ENCODE data around the gene SCYL2.
"Not testable (repeated sequence)": the region's sequence is repeated elsewhere in the genome, so short reads cannot be mapped to it uniquely, and the experiment has no call there.

SCYL2 gene

DNA sequence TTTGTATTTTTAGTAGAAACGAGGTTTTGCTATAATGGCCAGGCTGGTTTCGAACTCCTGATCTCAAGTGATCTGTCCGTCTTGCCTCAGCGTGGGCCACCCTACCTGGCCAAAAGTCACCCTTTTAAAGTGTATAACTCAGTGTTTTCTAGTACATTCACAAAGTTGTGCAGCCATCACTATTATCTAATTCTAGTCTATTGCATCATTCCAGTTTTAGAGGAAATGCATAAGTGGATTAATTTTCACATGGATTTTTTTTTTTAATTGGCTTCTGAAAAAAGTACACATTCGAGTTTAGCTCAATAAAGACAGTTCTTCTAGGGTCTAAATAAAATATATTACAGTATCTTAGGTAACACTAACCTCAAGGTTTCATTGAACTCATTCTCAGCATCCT, 3.8 kb upstream of the SCYL2 start:
- DNase-seq: no peak

DNA sequence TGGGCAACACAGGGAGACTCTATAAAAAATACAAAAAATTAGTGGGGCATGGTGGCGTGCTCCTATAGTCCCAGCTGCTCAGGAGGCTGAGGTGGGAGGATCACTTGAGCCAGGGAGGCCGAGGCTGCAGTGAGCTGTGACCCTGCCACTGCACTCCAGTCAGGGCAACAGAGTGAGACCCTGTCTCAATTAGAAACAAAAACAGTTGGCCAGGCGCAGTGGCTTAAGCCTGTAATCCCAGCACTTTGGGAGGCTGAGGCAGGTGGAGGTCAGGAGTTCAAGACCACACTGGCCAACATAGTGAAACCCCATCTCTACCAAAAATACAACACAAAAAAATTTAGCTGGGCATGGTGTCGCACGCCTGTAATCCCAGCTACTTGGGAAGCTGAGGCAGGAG, 1.9 kb upstream of the SCYL2 start:
- DNase-seq: not testable (repeated sequence)

DNA sequence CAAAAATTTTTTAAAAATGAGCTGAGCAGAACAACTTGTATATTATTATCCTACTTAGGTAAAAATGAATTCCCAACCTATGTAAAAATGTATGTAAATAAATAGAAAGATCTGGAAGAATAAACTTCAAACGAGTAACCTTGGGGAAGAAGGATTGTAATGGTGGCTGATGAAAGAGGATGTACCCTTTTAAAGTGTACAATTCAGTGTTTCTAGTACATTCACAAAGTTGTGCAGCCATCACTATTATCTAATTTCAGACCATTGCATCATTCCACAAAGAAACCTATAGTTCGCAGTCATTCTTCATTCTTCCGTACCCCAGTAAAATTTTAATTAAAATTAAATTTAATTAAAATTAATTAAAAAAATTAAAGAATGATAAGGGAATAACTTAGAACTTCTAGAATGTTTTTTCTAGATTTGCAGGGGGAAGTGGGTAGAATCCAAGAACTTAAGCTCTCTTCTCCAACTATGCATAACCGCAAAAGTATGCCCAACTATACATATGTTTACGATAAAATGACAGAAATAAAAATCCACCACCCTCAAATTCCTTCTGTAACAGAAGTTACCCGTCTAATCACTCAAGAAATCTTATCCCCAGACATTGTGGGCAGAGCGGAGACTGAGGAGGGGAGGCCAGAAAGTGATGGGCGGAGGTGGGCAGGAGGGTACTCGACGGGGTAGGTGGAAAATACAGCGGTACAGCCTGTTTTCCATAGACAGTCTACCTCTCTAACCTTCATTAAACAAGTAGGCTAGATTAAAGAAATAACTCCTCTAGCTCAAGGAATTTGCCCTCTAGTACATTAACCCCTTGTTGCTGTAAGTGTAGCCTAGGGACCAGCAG, 1.0 kb upstream of the SCYL2 start:
- DNase-seq: no peak

DNA sequence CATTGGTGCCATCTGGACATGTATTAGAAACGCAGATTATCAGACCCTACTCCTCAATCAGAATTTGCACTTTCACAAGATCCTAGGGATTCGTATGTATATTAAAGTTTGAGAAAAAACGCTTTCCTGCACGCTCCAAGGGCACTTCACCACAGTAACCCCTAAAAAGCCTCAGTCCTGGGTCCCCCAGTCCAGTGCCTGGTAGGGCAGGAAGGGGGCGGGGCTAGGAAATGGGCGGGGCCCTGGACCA, 467 bp upstream of the SCYL2 start:
- DNase-seq: peak in 1 of 56 donors; percentile 88

DNA sequence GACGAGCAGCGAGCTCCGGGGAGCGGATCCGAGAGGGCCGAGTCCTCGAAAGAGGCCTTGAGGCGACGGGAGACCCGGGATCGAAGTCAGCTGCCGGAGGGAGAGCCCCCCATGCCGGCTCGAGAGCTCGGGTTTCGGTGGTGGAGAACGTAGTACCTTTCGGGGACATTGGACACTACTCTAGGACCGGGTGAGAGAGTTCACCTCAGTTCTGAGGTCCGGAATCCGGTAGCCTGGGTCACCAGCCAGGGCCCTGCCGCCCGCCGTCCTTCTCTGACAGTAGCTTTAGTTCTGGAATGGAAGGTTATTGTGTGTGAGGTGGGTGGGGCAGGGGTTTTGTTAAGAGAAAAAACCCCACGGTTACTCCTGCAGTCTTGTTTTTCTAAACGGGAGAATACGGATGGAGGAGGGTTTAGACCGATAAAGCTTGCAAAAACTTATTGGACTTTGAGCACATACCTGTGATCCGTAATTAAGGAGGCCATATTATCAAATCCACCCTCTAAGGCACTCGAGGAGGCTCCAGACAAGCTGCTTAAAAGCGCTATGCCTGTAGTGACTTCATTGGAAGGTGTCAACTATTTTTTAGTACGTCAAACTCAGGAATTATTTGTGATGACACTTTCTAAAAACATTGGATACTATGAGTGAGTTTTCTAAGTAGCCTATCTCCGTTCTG, 765 bp downstream of the SCYL2 start:
- DNase-seq: peak in 9 of 56 donors; percentile 30 to 58 (median 47)

DNA sequence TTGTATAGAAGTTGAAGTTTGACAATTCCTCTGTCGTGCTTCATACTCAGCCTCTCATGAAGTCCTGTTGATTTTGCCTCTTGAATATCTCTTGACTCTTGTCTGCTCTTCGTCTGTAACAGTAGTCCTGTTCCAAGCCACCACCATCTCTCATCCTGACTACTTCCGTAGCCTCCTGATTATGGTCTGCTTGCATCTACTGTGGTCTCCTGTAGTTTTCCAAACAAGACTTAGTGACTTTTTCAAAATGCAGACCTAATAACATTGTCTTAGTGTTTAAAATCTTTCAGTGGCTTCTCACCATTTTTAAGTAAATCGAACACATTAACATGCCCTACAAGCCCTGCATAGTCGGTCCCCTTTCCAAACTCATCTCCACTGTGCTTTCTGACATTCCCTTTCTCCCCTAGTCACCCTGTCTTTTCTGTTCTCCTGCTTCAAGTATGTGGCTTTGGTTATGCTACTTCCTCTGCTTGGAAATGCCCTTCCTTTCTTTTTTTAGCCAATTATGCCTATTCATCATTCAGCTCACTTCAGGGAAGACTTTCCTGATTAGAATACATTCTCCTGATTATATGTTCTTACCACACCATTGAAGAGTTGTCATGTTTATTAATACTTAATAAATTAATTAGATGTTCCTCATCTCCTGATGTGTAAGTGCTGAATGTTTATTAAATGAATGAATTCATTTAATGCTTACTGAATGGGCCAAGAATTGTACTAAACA, 2.0 kb downstream of the SCYL2 start:
- DNase-seq: no peak

DNA sequence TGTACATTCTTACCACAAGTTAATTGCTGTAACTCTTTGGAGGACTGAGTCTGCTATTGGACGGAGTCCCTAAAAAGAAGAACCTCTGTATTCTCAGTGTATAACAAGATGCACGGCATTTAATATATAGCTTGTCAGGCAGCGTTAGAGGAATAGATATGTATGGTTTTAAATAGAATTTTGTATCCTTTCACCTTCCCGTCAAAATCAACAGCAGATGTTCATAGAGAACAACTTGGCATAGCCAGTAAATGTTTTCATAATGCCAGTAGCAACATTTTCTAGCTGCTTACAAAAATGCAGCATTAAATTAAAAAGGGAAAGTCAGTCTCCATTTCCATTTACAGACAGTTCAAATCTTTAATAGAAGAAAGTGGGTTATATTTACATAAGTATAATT, 6.8 kb downstream of the SCYL2 start:
- no peak for DNase-seq

DNA sequence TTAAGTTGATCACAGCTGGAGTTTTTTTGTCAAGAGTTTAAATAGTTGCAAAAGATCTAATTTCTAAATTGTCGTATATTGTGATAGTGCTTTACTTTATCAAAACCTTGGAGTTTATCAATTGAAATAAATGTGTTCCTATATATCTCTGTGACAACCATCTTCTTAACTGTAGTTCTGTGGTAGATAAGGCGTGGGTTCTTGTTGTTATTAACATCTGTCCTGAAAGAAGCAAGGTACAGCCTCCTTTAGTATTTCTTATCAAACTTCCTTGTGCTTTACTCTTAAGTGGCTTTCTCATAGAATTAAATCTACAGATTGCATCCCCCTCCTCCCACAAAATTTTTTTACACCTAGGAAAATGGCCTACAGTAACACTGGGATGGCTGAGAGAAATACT, 7.3 kb downstream of the SCYL2 start:
- DNase-seq: no peak

DNA sequence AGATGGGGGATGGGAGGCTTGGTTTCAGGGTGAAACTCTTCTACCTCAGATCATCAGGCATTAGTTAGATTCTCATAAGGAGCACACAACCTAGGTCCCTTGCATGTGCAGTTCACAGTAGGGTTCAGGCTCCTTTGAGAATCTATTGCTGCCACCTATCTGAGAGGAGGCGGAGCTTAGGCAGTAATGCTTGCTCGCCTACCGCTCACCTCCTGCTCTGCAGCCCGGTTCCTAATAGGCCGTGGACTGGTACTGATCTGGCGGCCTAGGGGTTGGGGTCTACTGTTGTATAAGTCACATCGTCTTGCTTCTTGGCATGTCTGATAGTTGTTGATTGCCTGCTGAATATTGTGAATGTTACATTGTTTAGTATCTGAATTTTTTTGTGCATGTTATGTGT, 12.2 kb downstream of the SCYL2 start:
- DNase-seq: no peak

DNA sequence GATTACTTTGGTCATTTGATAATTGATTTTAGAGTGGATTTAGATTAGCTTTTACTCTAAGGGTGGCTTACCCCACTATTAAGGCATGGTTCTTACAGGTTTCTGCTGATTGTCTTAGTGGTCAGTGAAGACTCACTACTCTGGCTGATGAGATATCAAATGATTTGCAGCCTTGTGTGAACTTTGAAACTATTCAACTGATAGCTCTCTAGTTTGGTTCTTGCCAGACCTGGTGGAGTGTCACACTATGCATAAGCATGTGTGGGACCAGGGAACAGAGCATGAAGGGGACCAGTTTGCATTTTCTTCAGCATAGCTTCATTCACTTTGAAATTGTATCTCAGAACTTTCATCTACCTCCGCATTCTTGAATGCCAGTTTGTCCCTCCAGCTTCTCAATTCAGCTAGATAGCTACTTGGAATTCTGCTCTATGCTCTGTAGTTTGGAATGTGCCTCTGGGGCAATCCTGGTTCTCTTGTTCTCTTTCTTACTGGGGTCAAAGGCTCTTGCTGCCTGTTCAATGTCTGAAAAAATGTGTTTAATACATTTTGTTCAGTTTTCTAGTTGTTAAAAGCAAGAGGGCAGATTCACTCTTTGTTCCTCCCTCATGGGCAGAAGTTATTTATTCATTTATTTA, 12.7 kb downstream of the SCYL2 start:
- DNase-seq: no peak

DNA sequence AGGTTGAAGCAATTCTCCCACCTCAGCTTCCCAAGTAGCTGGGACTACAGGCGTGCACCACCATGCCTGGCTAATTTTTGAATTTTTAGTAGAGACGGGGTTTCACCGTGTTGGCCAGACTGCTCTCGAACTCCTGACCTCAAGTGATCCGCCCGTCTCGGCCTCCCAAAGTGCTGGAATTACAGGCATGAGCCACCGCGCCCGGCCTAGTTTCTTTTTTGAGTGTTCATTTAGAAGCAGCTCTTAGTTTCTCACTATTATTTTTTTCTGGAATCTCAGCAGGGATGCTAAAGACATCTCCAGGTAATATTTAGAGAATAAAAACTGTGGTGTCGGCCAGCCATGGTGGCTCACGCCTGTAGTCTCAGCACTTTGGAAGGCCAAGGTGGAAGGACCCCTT, 17.6 kb downstream of the SCYL2 start:
- DNase-seq: not testable (repeated sequence)

DNA sequence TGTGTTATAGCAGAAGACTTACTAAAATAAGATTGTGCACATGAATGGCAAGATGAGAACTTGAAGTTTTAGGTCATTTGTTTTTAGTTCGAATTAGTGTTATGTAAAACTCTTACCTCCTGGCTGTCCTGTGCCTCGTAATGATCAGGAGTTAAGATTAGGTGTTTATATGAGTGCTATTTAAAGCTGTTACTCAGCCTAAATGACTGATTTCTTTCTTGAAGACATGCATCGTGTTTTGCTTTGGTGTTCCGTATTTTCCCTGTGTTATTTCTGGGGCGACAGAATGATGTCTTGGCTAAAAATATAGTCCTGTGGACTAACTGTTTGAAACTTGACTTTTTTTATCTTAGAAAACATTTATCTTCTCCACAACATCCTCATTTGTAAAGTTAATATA, 22.1 kb downstream of the SCYL2 start:
- no peak for DNase-seq

DNA sequence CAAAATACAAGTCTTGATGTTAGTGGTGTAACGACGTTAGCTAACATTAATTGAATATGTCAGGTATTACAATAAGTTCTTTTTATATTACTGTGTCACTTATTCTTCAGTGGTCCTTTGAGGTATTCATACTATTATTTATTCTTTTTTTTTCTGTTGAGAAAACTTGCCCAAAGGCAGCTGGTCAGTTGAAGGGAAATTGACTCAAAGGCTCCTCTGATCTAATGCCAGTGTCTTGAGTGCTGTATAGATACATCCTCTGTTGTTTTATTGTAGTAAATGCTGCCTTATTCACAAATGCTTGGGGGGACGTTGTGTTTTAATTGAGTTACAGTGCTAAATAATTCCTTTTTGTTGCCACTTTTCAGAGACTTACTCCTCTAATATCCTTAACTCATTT, 23.0 kb downstream of the SCYL2 start:
- no peak for DNase-seq

DNA sequence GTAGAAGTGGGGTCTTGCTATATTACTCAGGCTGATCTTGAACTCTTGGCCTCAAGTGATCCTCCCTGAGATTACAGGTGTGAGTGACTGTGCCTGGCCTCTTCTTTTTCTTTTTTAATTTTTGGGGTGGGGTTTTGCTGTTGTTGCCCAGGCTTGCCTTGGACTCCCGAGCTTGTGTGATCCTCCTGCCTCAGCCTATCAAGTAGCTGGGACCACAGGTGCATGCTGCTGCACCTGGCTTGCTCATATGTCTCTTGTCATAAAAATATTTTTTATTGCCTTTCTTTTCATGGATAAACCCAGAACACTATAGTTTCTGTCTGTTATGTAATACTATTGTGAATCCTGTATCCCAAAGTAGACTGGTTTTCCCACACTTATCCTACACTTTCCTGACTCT, 26.0 kb downstream of the SCYL2 start:
- no peak for DNase-seq

DNA sequence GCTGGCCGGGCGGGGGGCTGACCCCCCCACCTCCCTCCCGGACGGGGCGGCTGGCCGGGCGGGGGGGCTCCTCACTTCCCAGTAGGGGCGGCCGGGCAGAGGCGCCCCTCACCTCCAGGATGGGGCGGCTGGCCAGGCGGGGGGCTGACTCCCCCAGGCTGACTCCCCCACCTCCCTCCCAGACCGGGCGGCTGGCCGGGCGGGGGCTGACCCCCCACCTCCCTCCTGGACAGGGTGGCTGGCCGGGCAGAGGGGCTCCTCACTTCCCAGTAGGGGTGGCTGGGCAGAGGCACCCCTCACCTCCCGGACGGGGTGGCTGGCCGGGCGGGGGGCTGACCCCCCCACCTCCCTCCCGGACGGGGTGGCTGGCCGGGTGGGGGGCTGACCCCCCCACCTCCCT, 27.4 kb downstream of the SCYL2 start:
- DNase-seq: not testable (repeated sequence)

DNA sequence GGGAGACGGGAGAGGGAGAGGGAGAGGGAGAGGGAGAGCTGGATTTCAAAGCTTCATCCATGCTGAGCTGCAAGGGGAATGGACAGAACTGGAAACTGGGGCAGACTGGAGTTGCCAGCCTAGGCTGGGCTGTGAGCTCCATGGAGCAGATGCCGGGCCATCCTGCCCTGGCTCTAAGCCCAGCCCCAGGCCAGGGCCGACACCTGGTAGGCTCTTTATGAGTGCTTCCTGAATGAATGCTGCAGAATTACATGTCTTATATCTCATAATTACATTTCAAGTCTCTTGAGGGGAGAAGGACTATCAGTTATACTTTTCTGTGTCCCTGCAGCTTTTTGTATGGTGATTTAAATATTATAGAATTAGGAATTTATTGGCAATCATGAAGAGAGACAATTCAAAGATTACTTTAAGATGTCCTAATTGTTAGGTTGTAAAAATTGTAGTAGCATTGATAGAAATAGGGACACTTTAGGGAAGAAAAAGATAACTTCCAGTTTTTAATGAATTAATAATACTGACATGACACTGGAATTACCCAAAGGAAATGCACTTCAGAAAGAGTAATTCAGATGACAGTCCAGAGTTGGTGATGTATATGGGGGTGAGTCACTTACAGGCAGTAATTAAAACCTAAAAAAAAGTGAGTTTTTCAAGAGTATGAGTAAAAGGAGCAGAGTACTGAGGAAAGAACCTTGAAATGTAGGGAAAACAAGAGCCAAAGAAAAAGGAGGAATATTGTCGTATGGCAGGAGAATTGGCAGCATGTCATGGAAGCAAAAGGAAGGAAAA, 29.0 kb downstream of the SCYL2 start:
- no peak for DNase-seq

DNA sequence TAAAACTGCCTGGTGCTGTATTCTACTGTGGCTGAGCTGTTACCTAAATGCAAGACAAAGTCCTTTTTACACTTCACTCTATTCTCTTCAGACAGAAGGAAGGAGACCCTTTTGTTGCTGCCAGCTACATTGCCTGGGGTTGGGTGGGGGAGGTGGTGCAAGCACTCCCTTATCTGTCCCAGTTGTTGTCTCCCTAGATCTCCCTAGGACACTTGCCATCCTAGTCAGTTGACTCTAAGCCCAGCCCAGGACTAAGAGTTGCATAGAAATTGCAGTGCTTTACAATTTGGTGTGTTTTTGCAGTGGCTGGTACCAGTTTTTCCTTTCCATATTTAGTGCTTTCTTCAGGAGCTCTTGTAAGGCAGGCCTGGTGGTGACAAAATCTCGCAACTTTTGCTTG, 35.1 kb downstream of the SCYL2 start:
- no peak for DNase-seq

DNA sequence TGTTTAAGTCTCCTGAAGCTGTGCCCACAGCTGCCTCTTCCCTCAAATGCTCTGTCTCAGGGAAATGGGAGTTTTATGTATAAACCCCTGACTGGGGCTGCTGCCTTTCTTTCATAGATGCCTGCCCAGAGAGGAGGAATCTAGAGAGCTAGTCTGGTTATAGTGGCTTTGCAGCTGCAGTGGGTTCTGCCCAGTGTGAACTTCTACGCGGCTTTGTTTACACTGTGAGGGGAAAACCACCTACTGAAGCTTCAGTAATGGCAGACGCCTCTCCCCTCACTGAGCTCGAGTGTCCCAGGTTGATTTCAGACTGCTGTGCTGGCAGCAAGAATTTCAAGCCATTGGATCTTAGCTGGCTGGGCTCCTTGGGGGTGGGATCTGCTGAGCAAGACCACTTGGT, 36.9 kb downstream of the SCYL2 start:
- no peak for DNase-seq

DNA sequence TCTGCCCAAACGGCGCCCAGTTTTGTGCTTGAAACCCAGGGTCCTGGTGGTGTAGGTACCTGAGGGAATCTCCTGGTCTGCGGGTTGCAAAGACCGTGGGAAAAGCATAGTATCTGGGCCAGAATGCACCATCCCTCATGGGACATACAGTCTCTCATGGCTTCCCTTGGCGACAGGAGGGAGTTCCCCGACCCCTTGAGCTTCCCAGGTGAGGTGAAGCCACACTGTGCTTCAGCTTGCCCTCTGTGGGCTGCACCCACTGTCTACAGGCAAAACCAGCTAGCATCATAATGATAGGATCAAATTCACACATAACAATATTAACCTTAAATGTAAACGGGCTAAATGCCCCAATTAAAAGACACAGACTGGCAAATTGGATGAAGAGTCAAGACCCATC, 37.4 kb downstream of the SCYL2 start:
- not testable (repeated sequence) for DNase-seq

DNA sequence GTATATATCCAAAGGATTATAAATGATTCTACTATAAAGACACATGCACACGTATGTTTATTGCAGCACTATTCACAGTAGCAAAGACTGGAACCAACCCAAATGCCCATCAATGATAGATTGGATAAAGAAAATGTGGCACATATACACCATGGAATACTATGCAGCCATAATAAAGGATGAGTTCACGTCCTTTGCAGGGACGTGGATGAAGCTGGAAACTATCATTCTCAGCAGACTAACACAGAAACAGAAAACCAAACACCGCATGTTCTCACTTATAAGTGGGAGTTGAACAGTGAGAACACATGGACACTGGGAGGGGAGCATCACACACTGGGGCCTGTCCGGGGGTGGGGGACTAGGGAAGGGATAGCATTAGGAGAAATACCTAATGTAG, 41.2 kb downstream of the SCYL2 start:
- not testable (repeated sequence) for DNase-seq

DNA sequence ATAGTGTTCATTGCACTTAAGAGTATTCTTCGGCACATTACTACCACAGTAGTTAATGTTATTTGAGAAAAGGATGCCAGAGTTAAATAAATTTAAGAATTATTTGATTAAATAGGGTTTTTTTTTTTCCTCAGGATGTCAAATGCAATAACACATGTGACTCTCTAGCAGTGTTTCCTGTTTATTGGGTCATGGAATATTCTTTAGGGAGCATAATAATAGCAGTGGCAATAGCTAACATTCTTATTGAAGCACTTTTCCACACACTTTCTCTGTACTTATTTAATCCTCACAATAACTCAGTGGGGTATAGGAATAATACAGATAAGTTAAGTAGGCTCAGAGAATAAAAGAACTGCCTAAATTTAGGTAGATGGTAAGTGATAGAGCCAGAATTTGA, 44.3 kb downstream of the SCYL2 start:
- DNase-seq: no peak
